Naive B cell (primary cell): ENCODE data around the gene PITX3. TPM values are rescaled to one million over a fixed set of nuclear protein-coding genes. Genes with fewer than 3 reads are reported as not detected.
A peak's percentile ranks its signal among the peaks of the same experiment; 100 is the strongest.

Experiments used
- ATAC-seq, 2 donors: fragments of 150-1000 bp; cut with Tn5 transposase; 2 replicates each; pipeline ENCODE4 v1.10.0; 2021; ENCODE audit warnings: low read depth in 2 of 2, mild to moderate bottlenecking in 2 of 2, moderate library complexity in 2 of 2
- DNase-seq: peaks from one replicate; pipeline ENCODE4 v3.0.0; 2022
- H3K27ac Mint-ChIP-seq, 6 donors: one replicate each; pipeline ENCODE4 v1.8.0; 2020 to 2022; ENCODE audit warnings: mild to moderate bottlenecking in 6 of 6, mixed read lengths in 6 of 6, moderate library complexity in 5 of 6, inconsistent platforms in 2 of 6
- H3K27me3 Mint-ChIP-seq, 3 donors: one replicate each; pipeline ENCODE4 v1.8.0; 2021 to 2022; ENCODE audit warnings: mixed read lengths in 3 of 3, mild to moderate bottlenecking in 1 of 3
- H3K36me3 Mint-ChIP-seq, 2 donors: one replicate each; pipeline ENCODE4 v1.8.0; 2020 to 2022; ENCODE audit warnings: mixed read lengths in 2 of 2, inconsistent platforms in 1 of 2, mild to moderate bottlenecking in 1 of 2
- H3K4me1 Mint-ChIP-seq, 3 donors: one replicate each; pipeline ENCODE4 v1.8.0; 2020 to 2022; ENCODE audit warnings: mixed read lengths in 3 of 3, inconsistent platforms in 1 of 3, mild to moderate bottlenecking in 1 of 3, moderate library complexity in 1 of 3
- H3K4me3 Mint-ChIP-seq, 8 donors: one replicate each; pipeline ENCODE4 v1.8.0; 2020 to 2022; ENCODE audit warnings: mild to moderate bottlenecking in 8 of 8, mixed read lengths in 8 of 8, moderate library complexity in 8 of 8, inconsistent platforms in 2 of 8
- H3K9me3 Mint-ChIP-seq, 7 donors: one replicate each; pipeline ENCODE4 v1.8.0; 2020 to 2022; ENCODE audit warnings: mixed read lengths in 7 of 7, mild to moderate bottlenecking in 5 of 7, inconsistent platforms in 2 of 7, moderate library complexity in 1 of 7
- polyA plus RNA-seq, 6 donors: library from polyadenylated mRNA; unstranded; fragments of 300-500 nt; fragmentation: Illumina TruSeq; gene quantifications; one replicate each; pipeline ENCODE4 v1.2.3, GENCODE V29; 2021; ENCODE audit warnings: low read depth in 6 of 6

PITX3 gene
- polyA plus RNA-seq, 6 donors from 2014 or later, result not detected

- no peak for ATAC-seq
These were observed 4.6 kb upstream of the PITX3 start for GRCh38 chr10:102245932-102246251.

GRCh38 chr10:102245082-102245931 is 4.0 kb upstream of the PITX3 start, which contains the start of gene GBF1:
GBF1 (plus strand) TSS chr10:102245532; CDS start chr10:102258939, 13,407 bp downstream.
- Mint-ChIP-seq H3K9me3 (peaks cover 0 to 3% (median 0%) of the 10 kb centered on the region in 7 donors), H3K27me3 (peaks cover 19 to 35% (median 31%) of the 10 kb centered on the region in 3 donors), H3K4me3 (peak within 1 kb of the TSS; percentile 89 to 99 (median 98)), H3K36me3 (peaks cover 0 to 14% of the 10 kb centered on the region in 2 donors), H3K4me1 (peaks cover 48 to 57% (median 51%) of the 10 kb centered on the region in 3 donors), H3K27ac (peak within 1 kb of the TSS; percentile 94 to 99 (median 98))
- ATAC-seq (peak; percentile 87 to 88), DNase-seq (peak; percentile 96)

More at GRCh38 chr10:102245932-102246251, 4.6 kb upstream of the PITX3 start:
- Mint-ChIP-seq H3K27me3 (peaks cover 19 to 29% (median 25%) of the 10 kb centered on the region in 3 donors), H3K4me1 (peaks cover 45 to 54% (median 47%) of the 10 kb centered on the region in 3 donors), H3K4me3 (peak overlapping the region; percentile 89 to 99 (median 98)), H3K36me3 (peaks cover 0 to 14% of the 10 kb centered on the region in 2 donors), H3K27ac (peak overlapping the region; percentile 94 to 99 (median 98)), H3K9me3 (peaks cover 0 to 3% (median 0%) of the 10 kb centered on the region in 7 donors)
- DNase-seq, result no peak

- peaks cover 30 to 49% (median 36%) of the 10 kb centered on the region in 3 donors for H3K27me3 Mint-ChIP-seq
- peaks cover 48 to 54% (median 52%) of the 10 kb centered on the region in 3 donors for H3K4me1 Mint-ChIP-seq
- peaks cover 0 to 14% of the 10 kb centered on the region in 2 donors for H3K36me3 Mint-ChIP-seq
- DNase-seq, result no peak
- no peak overlapping the region for H3K27ac Mint-ChIP-seq
- ATAC-seq, result no peak
- peaks cover 0 to 3% (median 0%) of the 10 kb centered on the region in 7 donors for H3K9me3 Mint-ChIP-seq
- peak overlapping the region in 4 of 8 donors; percentile 14 to 95 (median 30) for H3K4me3 Mint-ChIP-seq
These were observed 2.0 kb upstream of the PITX3 start for GRCh38 chr10:102243309-102243708.

GRCh38 chr10:102242118-102242485 is 790 bp upstream of the PITX3 start:
- DNase-seq (no peak), ATAC-seq (no peak)
- Mint-ChIP-seq H3K4me3 (peak overlapping the region; percentile 74 to 92 (median 87)), H3K4me1 (peaks cover 37 to 42% (median 40%) of the 10 kb centered on the region in 3 donors), H3K27ac (peak overlapping the region in 4 of 6 donors; percentile 43 to 80 (median 64)), H3K36me3 (peaks cover 0 to 14% of the 10 kb centered on the region in 2 donors), H3K27me3 (peaks cover 37 to 51% (median 40%) of the 10 kb centered on the region in 3 donors), H3K9me3 (peaks cover 0 to 3% (median 0%) of the 10 kb centered on the region in 7 donors)

- Mint-ChIP-seq H3K27me3 (peaks cover 42 to 61% (median 50%) of the 10 kb centered on the region in 3 donors), H3K9me3 (peaks cover 0 to 3% (median 0%) of the 10 kb centered on the region in 7 donors), H3K27ac (peak overlapping the region in 1 of 6 donors; percentile 69), H3K4me3 (peak overlapping the region in 7 of 8 donors; percentile 20 to 90 (median 55)), H3K36me3 (peaks cover 0 to 14% of the 10 kb centered on the region in 2 donors), H3K4me1 (peaks cover 27 to 31% (median 29%) of the 10 kb centered on the region in 3 donors)
- no peak for DNase-seq
- no peak for ATAC-seq
These were observed 274 bp downstream of the PITX3 start for GRCh38 chr10:102241032-102241443.

- H3K36me3 Mint-ChIP-seq, result peaks cover 0 to 14% of the 10 kb centered on the region in 2 donors
- ATAC-seq (no peak), DNase-seq (no peak)
- no peak overlapping the region for H3K27ac Mint-ChIP-seq
- H3K4me1 Mint-ChIP-seq, result peaks cover 24 to 29% (median 29%) of the 10 kb centered on the region in 3 donors
- H3K27me3 Mint-ChIP-seq, result peaks cover 47 to 66% (median 55%) of the 10 kb centered on the region in 3 donors
- peak overlapping the region in 6 of 8 donors; percentile 20 to 90 (median 72) for H3K4me3 Mint-ChIP-seq
- H3K9me3 Mint-ChIP-seq, result peaks cover 0 to 3% (median 0%) of the 10 kb centered on the region in 7 donors
These were observed 763 bp downstream of the PITX3 start for GRCh38 chr10:102240467-102241031.

GRCh38 chr10:102237711-102238252 is 3.5 kb downstream of the PITX3 start:
- no peak for ATAC-seq

GRCh38 chr10:102236006-102236405 is 5.3 kb downstream of the PITX3 start:
- no peak for ATAC-seq
- no peak for DNase-seq
- Mint-ChIP-seq H3K27me3 (peaks cover 42 to 77% (median 56%) of the 10 kb centered on the region in 3 donors), H3K9me3 (no peaks in the 10 kb centered on the region), H3K36me3 (no peaks in the 10 kb centered on the region), H3K4me1 (peaks cover 5 to 18% (median 11%) of the 10 kb centered on the region in 3 donors), H3K4me3 (peak overlapping the region in 1 of 8 donors; percentile 29), H3K27ac (peak overlapping the region in 1 of 6 donors; percentile 2)

More at GRCh38 chr10:102237711-102238252, 3.5 kb downstream of the PITX3 start:
- peaks cover 0 to 3% (median 0%) of the 10 kb centered on the region in 7 donors for H3K9me3 Mint-ChIP-seq
- no peak overlapping the region for H3K27ac Mint-ChIP-seq
- H3K27me3 Mint-ChIP-seq, result peaks cover 41 to 80% (median 69%) of the 10 kb centered on the region in 3 donors
- H3K4me1 Mint-ChIP-seq, result peaks cover 13 to 21% (median 19%) of the 10 kb centered on the region in 3 donors
- H3K4me3 Mint-ChIP-seq, result no peak overlapping the region
- no peak for DNase-seq
- peaks cover 0 to 8% of the 10 kb centered on the region in 2 donors for H3K36me3 Mint-ChIP-seq

- Mint-ChIP-seq H3K27me3 (peaks cover 42 to 77% (median 52%) of the 10 kb centered on the region in 3 donors), H3K4me1 (peaks cover 4 to 17% (median 12%) of the 10 kb centered on the region in 3 donors), H3K9me3 (no peaks in the 10 kb centered on the region), H3K27ac (peak overlapping the region in 1 of 6 donors; percentile 8), H3K4me3 (no peak overlapping the region), H3K36me3 (no peaks in the 10 kb centered on the region)
- DNase-seq, result no peak
- ATAC-seq, result no peak
These were observed 5.8 kb downstream of the PITX3 start for GRCh38 chr10:102235598-102235920.

- peaks cover 42 to 77% (median 46%) of the 10 kb centered on the region in 3 donors for H3K27me3 Mint-ChIP-seq
- H3K9me3 Mint-ChIP-seq, result no peaks in the 10 kb centered on the region
These were observed 6.3 kb downstream of the PITX3 start for GRCh38 chr10:102234888-102235597.

GRCh38 chr10:102233997-102234396 is 7.3 kb downstream of the PITX3 start:
- Mint-ChIP-seq H3K36me3 (no peaks in the 10 kb centered on the region), H3K27me3 (peaks cover 42 to 78% (median 53%) of the 10 kb centered on the region in 3 donors), H3K27ac (no peak overlapping the region), H3K4me3 (peak overlapping the region in 1 of 8 donors; percentile 2), H3K4me1 (peaks cover 4 to 25% (median 20%) of the 10 kb centered on the region in 3 donors), H3K9me3 (no peaks in the 10 kb centered on the region)
- DNase-seq (no peak), ATAC-seq (no peak)

More at GRCh38 chr10:102234888-102235597, 6.3 kb downstream of the PITX3 start:
- H3K4me1 Mint-ChIP-seq, result peaks cover 4 to 18% (median 12%) of the 10 kb centered on the region in 3 donors
- DNase-seq, result no peak
- no peaks in the 10 kb centered on the region for H3K36me3 Mint-ChIP-seq
- no peak overlapping the region for H3K27ac Mint-ChIP-seq
- no peak for ATAC-seq
- no peak overlapping the region for H3K4me3 Mint-ChIP-seq
